Fibroblast of upper back skin (primary cell): ENCODE results near the gene OSBPL2.

Experiments
- DNase-seq: peaks from one replicate; pipeline ENCODE4 v3.0.0-alpha.2; 2013

Gene OSBPL2

DNA sequence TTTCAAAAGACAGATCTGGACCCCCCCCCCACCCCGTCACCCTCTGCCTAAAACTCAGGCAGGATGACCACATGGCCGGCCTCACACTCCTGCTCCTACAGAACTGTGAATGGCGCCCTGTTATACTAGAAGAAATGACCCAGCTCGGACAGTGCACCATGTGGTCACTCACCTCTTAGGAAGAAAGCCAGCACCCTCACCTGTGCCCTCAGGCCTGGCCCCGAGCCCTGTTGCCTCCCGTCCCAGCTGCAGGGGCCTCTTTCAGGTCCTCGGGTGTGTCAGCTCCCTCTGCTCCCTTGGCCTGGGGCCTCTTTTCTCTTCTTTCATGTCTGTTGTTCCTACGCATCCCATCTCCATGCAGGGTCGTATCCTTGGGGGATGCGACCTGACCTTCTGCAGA, 23.7 kb downstream of the OSBPL2 start:
- DNase-seq, result no peak

DNA sequence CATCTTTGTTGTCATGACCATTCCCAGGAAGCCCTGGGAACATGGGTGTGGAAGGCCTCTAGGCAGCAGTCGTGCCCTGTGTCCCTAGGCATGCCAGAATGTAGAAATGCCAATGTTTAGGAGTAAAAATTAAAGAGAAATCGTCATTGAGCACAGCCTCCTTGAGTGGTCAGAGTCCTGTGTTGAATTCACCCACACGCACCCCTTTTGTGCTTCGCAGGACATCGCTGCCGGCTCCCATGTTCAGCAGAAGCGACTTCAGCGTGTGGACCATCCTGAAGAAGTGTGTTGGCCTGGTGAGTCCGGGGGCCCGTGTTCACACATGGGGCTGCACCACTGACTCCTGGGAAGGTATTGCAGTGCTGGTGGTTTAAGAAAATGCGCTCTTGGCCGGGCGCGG, 25.1 kb downstream of the OSBPL2 start:
- no peak for DNase-seq

DNA sequence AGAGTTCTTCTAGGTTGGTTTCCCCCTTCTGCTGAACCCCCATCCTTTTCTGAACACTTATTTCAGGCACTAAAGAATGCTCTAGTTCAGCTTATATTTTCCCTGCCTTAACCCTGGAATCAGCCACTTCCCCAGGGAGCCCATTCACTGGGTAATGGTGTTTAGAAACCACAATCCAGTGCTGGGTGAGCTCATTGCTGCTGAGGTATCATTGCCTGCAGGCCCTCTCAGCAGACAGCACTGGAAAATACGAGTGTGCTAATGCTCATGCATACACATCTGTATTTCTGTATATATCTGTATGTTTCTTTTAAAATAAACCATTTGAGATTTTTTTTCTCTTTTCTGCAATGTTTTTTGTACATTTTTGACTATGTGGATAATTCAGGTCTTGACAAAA, 27.0 kb downstream of the OSBPL2 start:
- no peak for DNase-seq

DNA sequence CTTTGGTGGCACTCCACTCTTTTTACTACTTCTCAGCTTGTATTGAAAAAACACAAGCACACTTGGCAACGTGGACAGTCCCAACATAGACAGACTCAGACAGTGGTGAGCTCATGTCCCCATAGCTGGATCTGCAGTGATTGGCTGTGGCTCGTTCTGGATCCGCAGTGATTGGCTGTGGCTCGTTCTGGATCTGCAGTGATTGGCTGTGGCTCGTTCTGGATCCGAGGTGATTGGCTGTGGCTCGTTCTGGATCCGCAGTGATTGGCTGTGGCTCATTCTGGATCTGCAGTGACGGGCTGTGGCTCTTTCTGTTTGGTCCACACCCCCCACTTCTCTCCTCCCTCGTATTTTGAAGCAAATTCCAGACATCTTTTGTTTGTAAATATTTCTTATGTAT, 28.0 kb downstream of the OSBPL2 start:
- no peak for DNase-seq

DNA sequence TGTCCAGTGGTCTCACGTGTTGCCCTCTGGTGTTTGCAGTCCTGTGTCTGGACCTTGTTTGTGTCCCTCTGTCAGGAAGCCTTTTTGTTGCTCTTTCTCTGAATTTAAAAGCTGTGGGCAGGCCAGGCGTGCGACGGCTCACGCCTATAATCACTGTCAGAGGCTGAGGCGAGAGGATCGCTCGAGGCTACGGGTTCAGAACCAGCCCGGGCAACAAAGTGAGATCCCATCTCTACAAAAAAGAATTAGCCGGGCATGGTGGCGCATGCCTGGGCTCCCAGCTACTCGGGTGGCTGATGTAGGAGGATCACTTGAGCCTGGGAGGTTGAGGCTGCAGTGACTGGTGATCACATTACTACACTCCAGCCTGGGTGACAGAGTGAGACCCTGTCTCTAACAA, 28.5 kb downstream of the OSBPL2 start:
- no peak for DNase-seq

DNA sequence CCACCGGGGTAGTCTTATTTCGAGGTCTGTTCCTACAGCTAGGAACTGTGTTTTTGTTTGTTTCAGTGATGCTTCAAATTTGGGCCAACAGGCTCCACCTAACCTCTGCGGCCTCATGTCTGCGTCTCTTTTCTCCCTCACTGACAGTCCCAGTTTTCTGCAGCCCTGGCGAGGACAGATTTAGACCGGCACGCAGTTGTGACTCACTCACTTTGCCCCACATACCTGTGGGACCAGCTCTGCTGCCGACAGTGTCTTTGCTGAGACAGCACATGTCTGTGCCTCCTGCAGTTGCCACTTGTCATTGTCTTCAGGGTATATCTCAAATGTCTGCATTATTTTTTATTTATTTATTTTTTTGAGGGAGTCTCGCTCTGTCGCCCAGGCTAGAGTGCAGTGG, 29.2 kb downstream of the OSBPL2 start:
- DNase-seq, result no peak

DNA sequence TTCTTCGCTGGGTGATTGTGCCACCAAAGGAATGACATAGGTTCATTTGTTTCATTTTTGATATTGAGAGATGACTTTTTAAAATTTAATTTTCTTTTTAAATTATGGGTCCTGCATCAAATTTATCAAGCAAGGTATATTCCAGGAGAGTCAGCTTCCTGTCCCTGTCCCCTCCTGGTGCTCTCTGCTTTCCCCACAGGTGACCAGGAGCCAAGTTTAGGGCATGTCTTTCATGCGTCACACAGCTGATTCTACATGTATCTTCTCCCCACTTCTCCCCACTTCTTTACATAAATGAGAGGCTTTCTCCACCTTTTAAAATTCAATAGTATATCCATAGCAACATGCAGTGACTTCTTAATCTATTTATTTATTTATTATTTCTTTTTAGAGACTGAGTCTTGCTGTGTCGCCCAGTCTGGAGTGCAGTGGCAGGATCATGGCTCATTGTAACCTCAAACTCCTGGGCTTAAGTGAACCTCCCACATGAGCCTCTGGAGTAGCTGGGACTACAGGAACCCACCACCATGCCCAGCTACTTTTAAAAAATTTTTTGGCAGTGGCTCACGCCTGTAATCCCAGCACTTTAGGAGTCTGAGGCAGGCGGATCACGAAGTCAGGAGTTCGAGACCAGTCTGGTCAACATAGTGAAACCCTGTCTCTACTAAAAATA, 30.0 kb downstream of the OSBPL2 start:
- no peak for DNase-seq

DNA sequence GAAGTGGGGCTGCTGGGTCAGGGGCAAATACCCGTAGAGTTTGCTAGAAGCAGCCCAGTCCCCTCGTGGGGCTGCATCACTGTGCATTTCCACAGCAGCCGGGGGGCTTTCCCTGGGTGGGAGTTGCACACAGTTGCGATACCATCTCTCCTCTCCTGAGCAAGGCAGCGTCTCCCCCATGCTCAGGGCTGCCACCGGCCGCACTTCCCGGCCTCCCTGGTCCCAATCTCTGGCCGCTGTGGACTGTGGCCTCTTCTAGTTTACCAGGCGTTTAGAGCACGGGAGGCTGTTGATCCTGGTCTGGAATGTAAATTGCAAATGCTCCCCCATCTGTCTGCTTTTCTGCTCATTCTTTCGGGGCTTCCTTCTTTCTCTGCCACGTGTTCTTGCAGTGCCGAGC, 31.1 kb downstream of the OSBPL2 start:
- no peak for DNase-seq

DNA sequence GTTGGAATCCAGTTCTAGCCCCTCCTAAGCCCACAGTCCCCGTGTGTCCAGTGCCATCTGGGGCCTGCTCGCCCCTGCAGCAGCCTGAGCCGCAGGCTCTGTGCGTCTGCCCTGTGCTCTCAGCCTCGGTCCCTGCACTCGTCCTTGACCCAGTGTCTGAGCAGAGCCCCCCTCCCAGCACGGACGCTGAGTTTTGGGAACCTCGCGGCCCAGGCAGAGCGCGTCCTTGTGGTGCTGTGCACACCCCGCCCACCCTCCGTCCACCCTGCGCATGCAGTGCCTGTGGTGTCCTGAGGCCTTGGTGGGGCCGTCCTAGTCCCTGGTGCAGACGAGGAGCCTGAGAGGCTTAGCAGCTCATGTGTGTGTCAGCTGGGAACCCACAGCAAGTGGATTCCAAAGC, 31.6 kb downstream of the OSBPL2 start:
- no peak for DNase-seq

DNA sequence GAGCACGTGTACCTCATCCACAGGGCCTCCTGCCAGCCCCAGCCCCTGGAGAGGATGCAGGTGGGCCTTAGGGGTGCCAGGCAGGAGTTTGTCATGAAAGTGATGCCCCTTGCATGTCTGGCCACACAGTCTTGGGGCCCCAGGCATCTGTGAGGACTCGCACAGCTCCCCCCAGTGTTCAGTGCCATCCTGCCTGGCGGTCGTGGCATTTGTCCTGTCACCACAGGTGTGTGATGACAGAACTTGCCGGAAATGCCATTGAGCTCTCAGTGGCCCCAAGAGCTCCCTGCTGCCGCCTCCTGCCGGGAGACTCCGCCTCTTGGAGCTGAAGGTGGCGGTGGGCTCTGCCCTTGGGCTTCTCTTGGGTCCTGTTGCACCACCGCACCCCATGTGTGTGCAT, 33.9 kb downstream of the OSBPL2 start:
- DNase-seq, result no peak

DNA sequence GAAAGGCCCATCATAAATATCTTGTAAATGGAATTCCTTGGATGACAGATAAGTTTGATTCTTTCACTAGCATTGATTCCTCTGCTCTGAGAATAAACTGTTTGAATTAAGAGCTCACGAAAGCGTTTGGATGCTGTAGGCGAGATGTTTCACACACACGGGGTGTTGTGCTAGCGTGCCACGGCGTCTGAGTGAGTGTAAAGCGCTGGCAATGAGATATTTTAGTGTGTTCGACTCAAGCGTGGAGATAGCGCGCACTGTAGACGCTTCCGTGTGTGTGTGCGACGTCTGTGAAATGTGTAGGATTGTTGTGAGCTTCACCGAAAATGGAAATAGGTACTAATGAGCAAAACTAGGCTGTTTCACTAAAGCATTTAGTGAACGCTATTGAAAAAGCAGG, 35.1 kb downstream of the OSBPL2 start:
- no peak for DNase-seq

DNA sequence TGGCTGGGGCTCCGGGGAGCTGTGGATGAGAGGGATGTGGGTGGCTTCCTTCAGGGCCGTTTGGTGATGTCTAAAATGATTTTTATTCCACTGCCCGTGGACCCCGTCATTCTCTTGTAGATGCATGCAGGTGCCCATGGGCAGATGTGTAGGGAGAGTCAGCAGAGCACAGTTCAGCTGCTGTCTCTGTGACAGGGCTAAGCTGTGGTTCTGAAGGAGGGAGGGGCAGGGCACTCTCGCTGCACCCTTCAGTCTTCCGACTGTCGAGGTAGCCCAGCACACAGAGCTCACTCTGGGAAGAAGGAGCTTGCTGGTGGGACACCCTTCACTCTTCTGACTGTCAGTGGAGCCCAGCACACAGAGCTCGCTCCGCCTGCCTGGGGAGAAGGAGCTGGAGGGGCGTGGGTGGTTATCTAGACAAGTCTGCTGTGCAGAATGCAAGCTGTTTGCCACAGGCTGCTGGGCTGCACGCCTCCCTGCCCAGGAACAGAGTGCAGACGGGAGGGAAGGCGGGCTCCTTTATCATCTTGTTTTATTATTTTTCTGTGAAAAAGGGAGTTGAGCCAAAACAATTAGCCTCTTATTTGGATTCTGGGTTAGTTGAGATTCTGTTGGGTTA, 36.1 kb downstream of the OSBPL2 start:
- DNase-seq, result no peak

DNA sequence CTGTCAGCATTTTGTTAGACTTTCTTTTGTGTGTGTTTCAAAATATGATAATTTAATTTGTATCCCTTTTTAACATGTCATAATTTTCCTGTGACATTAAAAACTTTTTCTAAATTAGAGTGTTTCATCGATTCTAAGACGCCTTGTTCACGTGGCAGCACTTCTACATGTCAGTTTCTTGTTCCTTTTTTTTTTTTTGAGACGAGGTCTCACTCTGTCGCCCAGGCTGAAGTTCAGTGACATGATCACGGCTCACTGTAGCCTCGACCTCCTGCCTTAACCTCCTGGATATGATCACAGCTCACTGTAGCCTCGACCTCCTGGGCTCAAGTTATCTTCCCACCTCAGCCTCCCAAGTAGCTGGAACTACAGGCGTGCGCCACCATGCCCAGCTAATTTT, 36.9 kb downstream of the OSBPL2 start:
- no peak for DNase-seq

DNA sequence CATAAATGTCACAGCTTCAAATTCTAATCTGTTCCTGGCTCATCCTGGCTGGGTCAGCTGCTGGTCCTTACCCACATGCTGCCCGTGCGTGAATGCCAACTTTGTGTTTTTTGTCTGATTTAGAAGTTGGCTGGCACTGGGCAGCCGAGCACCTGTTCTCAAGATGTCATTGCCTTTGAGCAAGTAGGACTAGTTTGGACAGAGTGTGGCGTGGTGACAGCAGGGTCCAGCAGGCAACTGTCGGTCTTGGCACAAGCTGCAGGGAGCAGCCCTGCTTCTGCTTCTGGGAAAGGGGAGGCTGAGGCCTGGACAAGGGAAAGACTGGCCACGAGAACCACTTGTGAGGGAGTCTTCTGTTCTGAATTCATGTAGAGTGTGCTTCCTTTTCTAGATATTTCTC, 38.1 kb downstream of the OSBPL2 start:
- DNase-seq, result no peak

DNA sequence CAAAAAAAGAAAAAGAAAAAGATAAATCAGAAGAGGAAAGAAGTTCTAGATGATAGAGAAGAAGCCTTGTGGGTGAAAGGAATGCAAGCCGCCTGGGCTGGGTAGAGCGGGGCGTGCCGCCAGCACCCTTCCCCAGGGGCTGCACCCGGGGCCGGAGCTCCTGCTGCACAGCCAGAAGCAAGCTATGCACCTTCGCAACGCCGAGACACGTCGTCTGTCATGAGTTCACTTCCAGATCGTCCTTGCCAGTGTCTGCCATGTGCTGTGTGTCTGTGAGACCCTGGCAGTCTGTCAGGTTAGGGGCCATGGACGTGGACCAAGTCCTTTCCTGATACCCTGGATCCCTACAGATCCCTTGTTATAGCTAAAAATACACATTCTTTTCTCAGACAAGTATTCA, 38.9 kb downstream of the OSBPL2 start:
- DNase-seq, result no peak

DNA sequence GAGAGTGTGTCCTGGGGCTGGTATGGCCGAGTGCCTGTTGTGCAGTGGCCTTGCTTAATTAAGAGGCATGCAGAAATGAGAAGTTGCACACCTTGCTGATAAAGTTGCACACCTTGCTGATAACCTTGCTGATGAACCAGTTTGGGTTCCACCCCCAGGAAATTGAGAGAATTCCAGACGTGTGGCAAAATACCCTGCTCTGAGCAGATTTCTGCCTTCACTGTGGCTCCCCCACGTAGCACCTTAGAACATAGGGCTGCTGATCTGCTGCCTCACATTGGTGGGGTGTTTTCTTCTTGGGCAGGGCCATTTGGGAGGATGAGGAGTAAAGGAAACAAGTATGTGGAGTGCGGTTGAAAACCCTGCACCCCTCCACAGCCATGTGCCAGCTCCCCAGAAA, 42.0 kb downstream of the OSBPL2 start:
- no peak for DNase-seq

DNA sequence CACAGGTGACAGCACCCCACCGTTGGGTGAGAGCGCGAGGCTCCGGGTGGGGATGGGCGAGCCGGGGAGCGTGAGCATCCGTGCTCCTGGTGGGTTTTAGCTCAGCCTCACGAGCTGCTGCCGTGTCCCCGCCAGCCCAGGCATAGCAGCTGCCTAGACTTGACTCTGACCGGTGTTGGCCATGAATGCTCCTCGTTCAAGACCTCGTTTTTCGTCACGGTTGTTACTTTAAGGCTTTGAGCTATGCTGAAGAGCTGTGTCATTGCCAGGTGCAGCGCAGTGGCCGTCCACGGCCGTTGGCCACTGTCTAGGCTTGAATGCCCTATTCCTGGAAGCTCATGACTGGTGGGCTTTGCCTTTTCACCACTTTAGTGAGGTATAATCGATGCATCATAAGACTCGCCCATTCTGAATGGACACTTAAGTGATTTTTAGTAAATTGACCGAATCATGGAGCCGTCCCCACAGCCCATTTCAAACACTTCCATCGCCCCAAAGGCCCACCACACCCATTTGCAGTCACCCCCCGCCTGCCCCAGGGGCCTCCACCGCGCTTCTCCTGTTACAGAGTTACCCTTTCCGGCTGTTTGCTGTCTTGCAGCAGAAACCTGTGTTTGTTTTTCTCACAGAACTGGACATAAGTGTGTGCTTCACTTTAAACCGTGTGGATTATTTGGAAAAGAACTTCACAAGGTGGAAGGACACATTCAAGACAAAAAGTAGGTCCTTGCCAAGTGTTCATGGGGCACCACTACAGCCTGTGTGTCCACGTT, 43.0 kb downstream of the OSBPL2 start:
- DNase-seq, result no peak

DNA sequence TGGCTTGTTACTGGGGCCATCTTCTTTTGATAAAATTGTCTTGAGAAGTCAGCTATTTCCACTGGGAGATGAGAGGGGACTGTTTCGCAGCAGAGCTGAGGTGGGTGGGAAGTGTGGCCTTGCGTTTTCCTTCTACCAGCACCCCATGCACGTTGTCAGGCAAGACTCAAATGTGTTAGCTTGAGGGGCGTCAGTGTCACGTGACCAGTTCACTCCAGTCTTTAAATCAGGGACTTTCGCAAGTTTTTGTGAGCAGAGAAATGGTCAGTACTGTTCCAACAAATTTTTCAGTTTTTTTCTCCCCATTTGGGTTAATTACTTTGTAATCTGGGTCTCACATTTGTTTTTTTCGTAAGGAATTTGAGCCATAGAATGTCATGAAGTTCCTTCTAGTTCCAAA, 43.8 kb downstream of the OSBPL2 start:
- no peak for DNase-seq

DNA sequence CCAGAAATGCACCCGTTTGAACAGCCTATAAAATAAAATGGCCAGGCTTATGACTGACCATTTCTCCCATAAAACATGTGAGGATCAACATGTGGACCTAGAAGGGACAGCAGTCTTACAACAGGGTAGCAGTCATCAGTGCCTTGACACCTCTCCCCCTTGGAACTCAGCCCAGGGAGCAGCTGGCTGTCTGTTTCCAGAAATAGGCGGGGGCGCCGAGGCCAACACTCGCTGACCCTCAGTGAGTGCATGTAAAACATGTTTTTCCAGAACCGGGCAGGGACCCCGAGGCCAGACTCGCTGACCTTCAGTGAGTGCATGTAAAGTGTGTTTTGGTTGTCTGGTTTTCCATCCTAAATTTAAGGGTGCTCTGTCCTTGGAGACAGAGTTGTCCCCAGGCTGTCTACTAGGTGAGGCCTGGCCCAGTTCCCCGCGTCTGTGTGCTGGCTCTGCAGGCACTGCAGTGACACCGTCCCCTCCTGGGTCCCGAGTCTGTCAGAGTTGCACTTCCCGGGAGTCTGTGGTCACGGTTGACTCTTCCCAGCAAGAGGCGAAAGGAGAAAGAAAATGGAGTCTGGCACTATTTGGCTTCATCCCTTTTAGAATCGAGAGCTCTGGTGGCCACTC, 44.7 kb downstream of the OSBPL2 start:
- no peak for DNase-seq

DNA sequence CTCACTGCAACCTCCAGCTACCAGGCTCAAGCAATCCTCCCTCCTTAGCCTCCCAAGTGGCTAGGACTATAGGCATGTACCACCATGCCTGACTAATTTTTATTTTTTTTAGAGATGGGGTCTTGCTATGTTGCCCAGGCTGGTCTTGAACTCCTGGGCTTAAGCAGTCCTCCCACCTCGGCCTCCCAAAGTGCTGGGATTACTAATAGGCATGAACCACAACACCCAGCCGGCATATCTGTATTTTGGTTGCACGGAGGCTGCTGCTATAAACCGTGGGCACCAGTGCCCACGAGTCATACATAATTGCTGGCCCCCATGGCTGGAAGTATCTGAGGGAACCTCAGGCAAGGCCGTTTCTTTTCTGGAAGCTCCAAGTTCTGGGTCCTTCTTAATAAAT, 46.1 kb downstream of the OSBPL2 start:
- no peak for DNase-seq

DNA sequence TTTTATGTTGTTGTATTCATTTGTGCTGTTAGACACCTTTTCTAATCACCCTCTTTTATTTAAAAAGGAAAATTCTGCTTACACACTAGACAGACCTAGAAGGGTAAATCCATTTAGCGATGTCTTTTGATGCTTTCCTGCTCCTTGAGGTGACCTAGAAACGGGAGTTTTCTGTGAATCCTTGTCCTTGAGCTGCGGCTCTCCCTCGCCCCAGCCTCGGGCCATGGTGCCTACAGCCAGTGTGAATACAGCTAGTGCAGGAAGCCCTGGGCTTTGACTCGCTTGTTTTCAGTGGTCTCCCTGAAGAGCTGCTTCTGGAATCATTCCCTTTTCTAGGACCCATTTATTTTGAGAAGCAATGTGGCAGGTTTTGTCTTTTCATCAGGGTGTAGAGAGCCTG, 46.8 kb downstream of the OSBPL2 start:
- no peak for DNase-seq

DNA sequence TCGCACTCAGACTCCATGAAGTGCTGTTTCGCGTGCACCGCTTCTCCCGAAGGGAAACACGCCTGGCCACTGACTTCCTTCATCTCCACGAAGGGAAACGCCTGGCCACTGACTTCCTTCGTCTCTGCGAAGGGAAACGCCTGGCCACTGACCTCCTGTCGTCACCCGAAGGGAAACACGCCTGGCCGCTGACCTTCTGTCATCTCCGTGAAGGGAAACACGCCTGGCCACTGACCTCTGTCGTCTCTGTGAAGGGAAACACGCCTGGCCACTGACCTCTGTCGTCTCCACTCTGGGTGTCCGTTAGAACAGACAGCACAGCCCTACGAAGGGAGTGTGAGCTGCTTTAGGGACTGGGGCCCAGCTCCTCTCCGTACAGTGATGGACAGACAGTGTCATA, 47.4 kb downstream of the OSBPL2 start:
- no peak for DNase-seq

DNA sequence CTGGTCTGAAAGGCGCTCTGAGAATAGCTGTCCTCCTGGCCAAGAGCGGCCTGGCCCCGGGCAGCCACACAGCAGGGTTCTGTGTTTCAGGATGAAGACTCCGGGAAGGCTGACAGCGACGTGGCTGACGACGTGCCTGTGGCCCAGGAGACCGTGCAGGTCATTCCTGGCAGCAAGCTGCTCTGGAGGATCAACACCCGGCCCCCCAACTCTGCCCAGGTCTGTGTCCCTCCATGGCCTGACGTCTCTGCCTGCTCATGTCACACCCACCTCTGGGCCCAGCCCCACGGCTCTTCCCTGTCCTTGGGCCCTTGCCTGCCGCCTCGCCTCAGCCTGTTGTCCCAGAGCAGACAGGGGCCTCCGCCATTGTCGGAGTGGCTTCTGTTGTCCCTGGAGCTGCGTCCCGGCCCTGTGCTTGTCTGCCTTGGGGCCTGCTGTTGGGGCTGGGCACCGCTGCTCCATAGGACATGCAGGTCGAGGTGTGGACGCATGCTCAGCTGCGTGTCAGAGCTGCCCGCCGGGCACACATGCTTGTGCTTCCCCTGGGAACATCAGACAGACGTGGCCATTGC, 48.3 kb downstream of the OSBPL2 start:
- no peak for DNase-seq

DNA sequence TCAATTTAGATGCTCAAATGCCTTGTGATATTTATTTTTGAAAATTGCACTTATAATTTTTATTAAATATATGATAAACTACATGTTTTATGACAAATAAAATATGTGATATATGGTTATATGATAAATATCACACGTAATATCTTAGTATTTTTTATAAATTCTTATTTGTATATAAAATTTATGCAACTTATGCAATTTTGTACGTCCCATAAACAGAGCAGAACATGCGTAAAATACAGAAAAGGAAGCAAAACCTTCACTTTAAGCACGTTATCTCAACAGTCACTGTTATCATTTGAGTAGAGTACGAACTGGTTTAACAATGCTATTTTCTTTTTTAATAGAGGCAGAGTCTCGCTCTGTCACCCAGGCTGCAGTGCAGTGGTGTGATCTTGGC, 48.8 kb downstream of the OSBPL2 start:
- DNase-seq, result no peak
